ENCODE data around the gene TMEM37. TPM values are rescaled to one million over a fixed set of nuclear protein-coding genes. Genes with fewer than 3 reads are reported as not detected.
A peak's percentile ranks its signal among the peaks of the same experiment; 100 is the strongest.

Gene TMEM37
- total RNA-seq, 1 experiment from 2014 or later = 4.2 TPM

- H3K79me2 ChIP-seq (ENCODE audit: insufficient read depth, low read length) = no peaks in the 10 kb centered on the region
- H2BK20ac ChIP-seq (ENCODE audit: low read depth, low read length, poor library complexity, severe bottlenecking) = no peak overlapping the region
- no peak overlapping the region for H3K23ac ChIP-seq (ENCODE audit: insufficient read length, low read depth, low read length)
- no peak overlapping the region for H4K5ac ChIP-seq (ENCODE audit: insufficient read length, low read depth, low read length)
- DNase-seq = peak; percentile 14
- H2AFZ ChIP-seq (ENCODE audit: low read length) = no peak overlapping the region
- H3T11ph ChIP-seq (ENCODE audit: low read length) = no peak overlapping the region
- Mint-ChIP-seq H3K9me3 (peaks cover 12 to 24% of the 10 kb centered on the region in 2 experiments), H3K4me3 (no peak overlapping the region), H3K27ac (peak overlapping the region in 1 of 3 experiments; percentile 37; a peak in 1 of 7 replicates), H3K4me1 (peaks cover 43 to 45% of the 10 kb centered on the region in 2 experiments), H3K36me3 (ENCODE audit: insufficient read depth in 1 of 3, low read depth in 3 of 3) (peaks cover 0 to 19% (median 9%) of the 10 kb centered on the region in 3 experiments), H3K27me3 (ENCODE audit: low read depth) (peaks cover 26% of the 10 kb centered on the region)
- H4K91ac ChIP-seq (ENCODE audit: insufficient read length, low read depth, low read length) = no peak overlapping the region
- no CpG with 5 or more reads among the region's 10 CpGs for WGBS (ENCODE audit: extremely low coverage, insufficient read length, low lambda C conversion rate)
- H2BK120ac ChIP-seq (ENCODE audit: low read depth, low read length, poor library complexity, severe bottlenecking) = no peak overlapping the region
- no peak overlapping the region for H3K9ac ChIP-seq (ENCODE audit: extremely low read depth, insufficient read length, low read length)
- TF ChIP-seq, protein P1, sequence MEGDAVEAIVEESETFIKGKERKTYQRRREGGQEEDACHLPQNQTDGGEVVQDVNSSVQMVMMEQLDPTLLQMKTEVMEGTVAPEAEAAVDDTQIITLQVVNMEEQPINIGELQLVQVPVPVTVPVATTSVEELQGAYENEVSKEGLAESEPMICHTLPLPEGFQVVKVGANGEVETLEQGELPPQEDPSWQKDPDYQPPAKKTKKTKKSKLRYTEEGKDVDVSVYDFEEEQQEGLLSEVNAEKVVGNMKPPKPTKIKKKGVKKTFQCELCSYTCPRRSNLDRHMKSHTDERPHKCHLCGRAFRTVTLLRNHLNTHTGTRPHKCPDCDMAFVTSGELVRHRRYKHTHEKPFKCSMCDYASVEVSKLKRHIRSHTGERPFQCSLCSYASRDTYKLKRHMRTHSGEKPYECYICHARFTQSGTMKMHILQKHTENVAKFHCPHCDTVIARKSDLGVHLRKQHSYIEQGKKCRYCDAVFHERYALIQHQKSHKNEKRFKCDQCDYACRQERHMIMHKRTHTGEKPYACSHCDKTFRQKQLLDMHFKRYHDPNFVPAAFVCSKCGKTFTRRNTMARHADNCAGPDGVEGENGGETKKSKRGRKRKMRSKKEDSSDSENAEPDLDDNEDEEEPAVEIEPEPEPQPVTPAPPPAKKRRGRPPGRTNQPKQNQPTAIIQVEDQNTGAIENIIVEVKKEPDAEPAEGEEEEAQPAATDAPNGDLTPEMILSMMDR (conservative IDR thresholded peaks at IDR 0.05) = no peak
- H3K4me1 ChIP-seq (ENCODE audit: insufficient read depth, low read length) = 0 out of 2 replicates have a peak, but pooled peaks cover 2% of the 10 kb centered on the region
- no peak overlapping the region for H3K4ac ChIP-seq (ENCODE audit: low read depth, low read length)
- H3K56ac ChIP-seq (ENCODE audit: insufficient read length, low read depth, low read length) = no peak overlapping the region
- H2BK12ac ChIP-seq (ENCODE audit: insufficient read length, low read depth, low read length) = no peak overlapping the region
- no peaks in the 10 kb centered on the region for H4K20me1 ChIP-seq (ENCODE audit: control insufficient read depth, insufficient read depth, insufficient read length)
- H2BK15ac ChIP-seq (ENCODE audit: low read depth, low read length) = no peak overlapping the region
- H3K23me2 ChIP-seq (ENCODE audit: insufficient read length, low read depth, low read length, poor library complexity, severe bottlenecking) = no peaks in the 10 kb centered on the region
- H3K18ac ChIP-seq (ENCODE audit: insufficient read length, low read depth, low read length) = no peak overlapping the region
- H3K14ac ChIP-seq (ENCODE audit: insufficient read depth, low read length) = no peak overlapping the region
- H3K27me3 ChIP-seq (ENCODE audit: insufficient read depth, low read length) = no peaks in the 10 kb centered on the region; the same call in 1 of the 2 replicates
- H3K79me1 ChIP-seq (ENCODE audit: insufficient read depth, low read depth, low read length, poor library complexity, severe bottlenecking) = no peaks in the 10 kb centered on the region
- H2AK5ac ChIP-seq (ENCODE audit: insufficient read length, low read length) = no peak overlapping the region
- no peak overlapping the region for H4K8ac ChIP-seq (replicated peaks; ENCODE audit: insufficient read length, low read depth, low read length)
- H3K9me3 ChIP-seq (ENCODE audit: control insufficient read depth, low read depth, low read length) = no peaks in the 10 kb centered on the region
- H2BK5ac ChIP-seq (ENCODE audit: insufficient read length, low read length) = no peak overlapping the region
- H3K27ac ChIP-seq (ENCODE audit: insufficient read length, low read depth, low read length) = no peak overlapping the region
- no peak overlapping the region for H3K4me2 ChIP-seq (ENCODE audit: insufficient read depth, insufficient read length, low read length)
These were observed 7.2 kb upstream of the TMEM37 start for GRCh38 chr2:119424284-119425118.
